PC-9 (cell line): Measurements from ENCODE around the gene PAGR1. TPM values are rescaled to one million over a fixed set of nuclear protein-coding genes. Genes with fewer than 3 reads are reported as not detected.
"Not testable (repeated sequence)": the region's sequence is repeated elsewhere in the genome, so short reads cannot be mapped to it uniquely, and the experiment has no call there.

Experiments used
- BruUV-seq: library from RNA; stranded (reverse); fragments of 400-500 nt; replicated peaks from 2 replicates; lab custom pipeline; 2021; lab: Mats Ljungman, UMichigan
- CTCF ChIA-PET: fragments of 300-600 bp; sonication (Branson Sonifier 250); formaldehyde crosslinking; loops from one replicate; lab custom pipeline; 2022; ENCODE audit warnings: antibody characterized with exemption; lab: Charles Lee
- POLR2A ChIA-PET: fragments of 300-600 bp; sonication (Branson Sonifier 250); formaldehyde crosslinking; loops from one replicate; lab custom pipeline; 2022; ENCODE audit warnings: antibody characterized with exemption; ENCODE audit not compliant: unreplicated experiment; lab: Charles Lee
- DNase-seq, 2 experiments: peaks; one replicate each; pipeline versions ENCODE4 v3.0.0 to v3.0.0-alpha.2; 2015 to 2022; ENCODE audit warnings: mixed read lengths in 1 of 2
- H2AFZ ChIP-seq: fragments of 200-600 bp; sonication (generic); 2 replicates; pipeline ENCODE4 v1.8.1; 2017; ENCODE audit warnings: antibody characterized with exemption
- H3F3A ChIP-seq: fragments of 200-600 bp; sonication (generic); 2 replicates; pipeline ENCODE4 v1.8.1; 2017; ENCODE audit warnings: antibody characterized with exemption, mild to moderate bottlenecking, low read depth; ENCODE audit not compliant: insufficient read depth
- H3K27ac ChIP-seq: fragments of 200-600 bp; sonication (generic); 2 replicates; pipeline ENCODE4 v1.6.1; 2016; ENCODE audit warnings: mixed run types
- H3K27me3 ChIP-seq: fragments of 200-600 bp; sonication (generic); 2 replicates; pipeline ENCODE4 v1.6.1; 2016; ENCODE audit warnings: low read depth, mixed run types; ENCODE audit not compliant: insufficient read depth
- H3K36me3 ChIP-seq: fragments of 200-600 bp; sonication (generic); 2 replicates; pipeline ENCODE4 v1.6.1; 2016; ENCODE audit warnings: low read depth, mixed run types
- H3K4me1 ChIP-seq: fragments of 200-600 bp; sonication (generic); replicated peaks from 2 replicates; pipeline ENCODE4 v1.6.1; 2016; ENCODE audit warnings: mixed run types; ENCODE audit not compliant: insufficient read depth
- H3K4me2 ChIP-seq: fragments of 200-600 bp; sonication (generic); 2 replicates; pipeline ENCODE4 v1.6.1; 2017; ENCODE audit warnings: mixed run types
- H3K4me3 ChIP-seq: fragments of 200-600 bp; sonication (generic); 2 replicates; pipeline ENCODE4 v1.6.1; 2016; ENCODE audit warnings: mixed run types
- H3K79me2 ChIP-seq: fragments of 200-600 bp; sonication (generic); 2 replicates; pipeline ENCODE4 v1.6.1; 2017; ENCODE audit warnings: low read depth, mixed run types
- H3K9me2 ChIP-seq: fragments of 200-600 bp; sonication (generic); 2 replicates; pipeline ENCODE4 v1.8.1; 2017; ENCODE audit warnings: mild to moderate bottlenecking; ENCODE audit not compliant: insufficient read depth
- H3K9me3 ChIP-seq: fragments of 200-600 bp; sonication (generic); 2 replicates; pipeline ENCODE4 v1.8.1; 2016; ENCODE audit warnings: low read depth; ENCODE audit not compliant: insufficient read depth
- H4K20me1 ChIP-seq: fragments of 200-600 bp; sonication (generic); 2 replicates; pipeline ENCODE4 v1.8.1; 2017; ENCODE audit not compliant: insufficient read depth
- CTCF ChIP-seq: fragments of 200-600 bp; sonication (generic); conservative IDR thresholded peaks from 2 replicates; pipeline ENCODE4 v1.6.1; 2017; ENCODE audit warnings: mixed run types, antibody characterized with exemption, mild to moderate bottlenecking, moderate library complexity
- EZH2 ChIP-seq: fragments of 200-600 bp; sonication (generic); IDR thresholded peaks from 2 replicates; pipeline ENCODE4 v1.8.0; 2017; ENCODE audit warnings: antibody characterized with exemption, low read depth
- intact Hi-C: fragments of 100-400 bp; cut with micrococcal nuclease; formaldehyde crosslinking; loops from one replicate; pipeline ENCODE4 v1.10.0; 2022; ENCODE audit not compliant: unreplicated experiment
- total RNA-seq: library from RNA; stranded (reverse); gene quantifications from 2 replicates; pipeline ENCODE4 v1.2.3, GENCODE V29; 2021

PAGR1 gene
- total RNA-seq, 1 experiment from 2014 or later: 27.5 TPM

- H3K4me2 ChIP-seq: no peak overlapping the region
- intact Hi-C loops: no loop called here
- BruUV-seq: no TSS peak
- H3K27me3 ChIP-seq: no peaks in the 10 kb centered on the region
- H3K9me3 ChIP-seq: no peaks in the 10 kb centered on the region
- no peak for DNase-seq
- no peaks in the 10 kb centered on the region for H3K9me2 ChIP-seq
- no peaks in the 10 kb centered on the region for H3K4me1 ChIP-seq
- no peak for TF ChIP-seq EZH2
- TF ChIP-seq CTCF: no peak
- POLR2A ChIA-PET: interaction anchor here (0.6 kb wide), 1 partner anchor 130 kb away, joined by 17 read pairs; no protein-coding TSS in a partner anchor
- no peaks in the 10 kb centered on the region for H4K20me1 ChIP-seq
- no peak overlapping the region for H3K27ac ChIP-seq
- H3K36me3 ChIP-seq: no peaks in the 10 kb centered on the region
- no peak overlapping the region for H2AFZ ChIP-seq
- CTCF ChIA-PET: no interaction called here
- H3K79me2 ChIP-seq: no peaks in the 10 kb centered on the region
- H3F3A ChIP-seq: no peaks in the 10 kb centered on the region
- no peak overlapping the region for H3K4me3 ChIP-seq
Measured at GRCh38 chr16:29868396-29869009, 52.6 kb downstream of the PAGR1 start.

GRCh38 chr16:29869067-29869466, 53.1 kb downstream of the PAGR1 start:
- H3K9me2 ChIP-seq: not testable (repeated sequence)
- POLR2A ChIA-PET: interaction anchor here (0.6 kb wide), 1 partner anchor 130 kb away, joined by 17 read pairs; no protein-coding TSS in a partner anchor

More at GRCh38 chr16:29869067-29869466, 53.1 kb downstream of the PAGR1 start:
- H3K4me3 ChIP-seq, H3K4me2 ChIP-seq, CTCF ChIA-PET, H4K20me1 ChIP-seq, H3K27me3 ChIP-seq, DNase-seq, H3K79me2 ChIP-seq, H3K9me3 ChIP-seq, H3K4me1 ChIP-seq, H3F3A ChIP-seq, intact Hi-C loops, H3K36me3 ChIP-seq, BruUV-seq, H2AFZ ChIP-seq, H3K27ac ChIP-seq: not testable (repeated sequence)

Other genes starting within 250 kb of the PAGR1 start
- gene SPN, start 152.9 kb upstream of the PAGR1 start, total RNA-seq: 0.15 and 0.17 TPM in 2 replicates
- 247 and 310 TPM in 2 replicates for gene QPRT, start 137.0 kb upstream of the PAGR1 start, total RNA-seq
- not detected in 2 replicates for gene C16orf54, start 70.2 kb upstream of the PAGR1 start, total RNA-seq
- gene ZG16, start 37.9 kb upstream of the PAGR1 start, total RNA-seq: 0.13 and 0.26 TPM in 2 replicates
- 179 and 195 TPM in 2 replicates for gene KIF22, start 25.4 kb upstream of the PAGR1 start, total RNA-seq
- gene MAZ, start 9.6 kb upstream of the PAGR1 start, total RNA-seq: 463 and 481 TPM in 2 replicates
- gene PRRT2, start 4.0 kb upstream of the PAGR1 start, total RNA-seq: 4.9 and 6.3 TPM in 2 replicates
- gene MVP, start 4.3 kb downstream of the PAGR1 start, total RNA-seq: 197 and 208 TPM in 2 replicates
- gene CDIPT, start 47.1 kb downstream of the PAGR1 start, total RNA-seq: 90.6 and 133 TPM in 2 replicates
- gene SEZ6L2, start 83.4 kb downstream of the PAGR1 start, total RNA-seq: 46.5 and 64.0 TPM in 2 replicates
- 8.3 and 11.3 TPM in 2 replicates for gene ASPHD1, start 84.3 kb downstream of the PAGR1 start, total RNA-seq
- gene KCTD13, start 110.1 kb downstream of the PAGR1 start, total RNA-seq: 52.7 and 72.0 TPM in 2 replicates
- 141 and 203 TPM in 2 replicates for gene TMEM219, start 145.9 kb downstream of the PAGR1 start, total RNA-seq
- 76.6 and 82.9 TPM in 2 replicates for gene TAOK2, start 157.7 kb downstream of the PAGR1 start, total RNA-seq
- 27.0 and 27.3 TPM in 2 replicates for gene HIRIP3, start 179.5 kb downstream of the PAGR1 start, total RNA-seq
- gene INO80E, start 180.1 kb downstream of the PAGR1 start, total RNA-seq: 102 TPM in 2 replicates
- 11.0 and 11.3 TPM in 2 replicates for gene DOC2A, start 194.9 kb downstream of the PAGR1 start, total RNA-seq
- gene C16orf92, start 207.0 kb downstream of the PAGR1 start, total RNA-seq: not detected in 2 replicates
- 5.8 and 9.7 TPM in 2 replicates for gene TLCD3B, start 215.1 kb downstream of the PAGR1 start, total RNA-seq
- 2,395 and 3,090 TPM in 2 replicates for gene ALDOA, start 249.6 kb downstream of the PAGR1 start, total RNA-seq